Fibroblast of the aortic adventitia (primary cell): ENCODE results near the gene WASHC4. TPM values are rescaled to one million over a fixed set of nuclear protein-coding genes. Genes with fewer than 3 reads are reported as not detected.

Experiments used
- DNase-seq: peaks from one replicate; pipeline ENCODE4 v3.0.0-alpha.2; 2010; ENCODE audit warnings: low read depth
- H3K4me3 ChIP-seq: 2 replicates; pipeline ENCODE4 v1.5.1; 2011; ENCODE audit warnings: low read depth, mild to moderate bottlenecking, control low read depth, low read length, moderate library complexity
- total RNA-seq: library from RNA; depleted of rRNA; stranded (reverse); fragments of >200 nt; gene quantifications from 2 replicates; pipeline ENCODE4 v1.2.3, GENCODE V29; 2012; ENCODE audit warnings: low replicate concordance
- TF ChIP-seq, protein P1 (sequence below): IDR thresholded peaks from 2 replicates; pipeline ENCODE4 v1.5.1; 2011; ENCODE audit warnings: mild to moderate bottlenecking, low read length, control low read depth, inconsistent platforms; ENCODE audit not compliant: insufficient read depth

WASHC4 gene
- total RNA-seq, 1 donor = 102 TPM

DNA sequence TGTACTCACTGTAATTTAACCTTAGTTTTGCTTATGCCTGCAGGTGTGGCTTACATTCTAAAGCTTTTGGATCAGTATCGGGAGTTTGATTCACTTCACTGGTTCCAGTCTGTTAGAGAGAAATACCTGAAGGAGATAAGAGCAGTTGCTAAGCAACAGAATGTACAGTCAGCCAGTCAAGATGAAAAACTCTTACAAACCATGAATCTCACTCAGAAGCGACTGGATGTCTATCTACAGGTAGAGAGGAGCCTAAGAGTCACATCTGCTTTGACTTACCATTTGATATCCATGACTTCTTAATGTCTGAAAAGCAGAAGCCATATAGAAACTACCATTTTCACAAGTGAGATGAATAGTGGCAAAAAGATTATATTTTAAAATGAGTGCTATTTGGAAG, 56.5 kb downstream of the WASHC4 start:
- no peak for DNase-seq
- TF ChIP-seq, protein P1, sequence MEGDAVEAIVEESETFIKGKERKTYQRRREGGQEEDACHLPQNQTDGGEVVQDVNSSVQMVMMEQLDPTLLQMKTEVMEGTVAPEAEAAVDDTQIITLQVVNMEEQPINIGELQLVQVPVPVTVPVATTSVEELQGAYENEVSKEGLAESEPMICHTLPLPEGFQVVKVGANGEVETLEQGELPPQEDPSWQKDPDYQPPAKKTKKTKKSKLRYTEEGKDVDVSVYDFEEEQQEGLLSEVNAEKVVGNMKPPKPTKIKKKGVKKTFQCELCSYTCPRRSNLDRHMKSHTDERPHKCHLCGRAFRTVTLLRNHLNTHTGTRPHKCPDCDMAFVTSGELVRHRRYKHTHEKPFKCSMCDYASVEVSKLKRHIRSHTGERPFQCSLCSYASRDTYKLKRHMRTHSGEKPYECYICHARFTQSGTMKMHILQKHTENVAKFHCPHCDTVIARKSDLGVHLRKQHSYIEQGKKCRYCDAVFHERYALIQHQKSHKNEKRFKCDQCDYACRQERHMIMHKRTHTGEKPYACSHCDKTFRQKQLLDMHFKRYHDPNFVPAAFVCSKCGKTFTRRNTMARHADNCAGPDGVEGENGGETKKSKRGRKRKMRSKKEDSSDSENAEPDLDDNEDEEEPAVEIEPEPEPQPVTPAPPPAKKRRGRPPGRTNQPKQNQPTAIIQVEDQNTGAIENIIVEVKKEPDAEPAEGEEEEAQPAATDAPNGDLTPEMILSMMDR = no peak
- no peak overlapping the region for H3K4me3 ChIP-seq

DNA sequence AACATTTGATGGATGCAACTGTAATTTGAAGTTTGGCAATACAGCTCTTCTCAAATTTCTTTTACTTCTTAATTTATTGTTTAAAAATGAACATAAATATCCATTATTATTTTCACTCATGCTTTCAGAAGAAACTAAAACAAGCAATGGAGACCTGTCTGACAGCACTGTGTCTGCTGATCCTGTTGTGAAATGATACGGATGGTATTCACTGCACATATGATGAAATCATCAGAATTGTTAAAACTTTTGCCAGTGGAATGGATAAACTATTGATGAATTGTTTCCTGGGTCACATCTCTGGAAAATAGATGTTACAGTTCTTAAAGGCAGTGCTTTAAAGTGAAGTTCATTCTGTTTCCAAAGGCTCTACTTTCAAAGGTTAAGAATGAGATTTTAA, 59.2 kb downstream of the WASHC4 start:
- H3K4me3 ChIP-seq = no peak overlapping the region
- TF ChIP-seq, protein P1 = no peak
- DNase-seq = peak; percentile 11

DNA sequence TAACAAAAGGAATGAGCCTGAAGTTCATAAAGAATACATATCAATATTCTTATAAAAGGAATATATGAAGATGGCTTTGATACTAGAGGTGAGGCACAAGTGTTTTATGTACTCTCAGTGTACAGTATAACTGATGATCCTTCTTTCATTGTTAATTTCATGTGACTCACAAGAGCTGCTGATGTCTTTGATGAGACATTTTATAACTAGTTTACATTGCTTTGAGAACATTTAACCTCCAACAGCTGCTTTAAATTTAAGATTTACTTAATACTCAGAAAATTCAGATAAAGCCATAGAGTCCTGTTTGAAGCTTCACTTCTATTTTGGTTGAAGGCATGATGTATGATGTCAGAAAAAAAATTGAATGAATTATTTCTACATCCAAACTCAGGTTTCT, 59.8 kb downstream of the WASHC4 start:
- H3K4me3 ChIP-seq = no peak overlapping the region
- TF ChIP-seq, protein P1 = no peak
- no peak for DNase-seq

DNA sequence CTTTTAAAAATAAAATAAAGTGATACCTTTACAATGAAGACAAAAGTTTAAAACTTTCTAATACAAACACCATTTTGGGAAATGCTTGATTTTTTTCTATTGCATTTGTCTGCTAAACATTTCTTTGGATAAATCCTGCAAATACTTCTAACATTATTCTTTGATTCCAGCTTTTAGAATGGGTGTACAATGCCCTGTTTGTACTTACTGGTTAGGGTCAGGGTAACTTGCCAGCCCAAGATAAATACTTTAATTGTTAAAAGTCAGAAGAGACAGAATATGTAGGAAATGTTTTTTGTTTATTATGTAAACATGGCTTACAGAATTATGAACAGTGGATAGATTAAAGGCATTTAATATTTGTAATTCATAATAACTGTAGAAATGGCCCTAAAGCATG, 60.5 kb downstream of the WASHC4 start:
- TF ChIP-seq, protein P1 = no peak
- H3K4me3 ChIP-seq = no peak overlapping the region
- no peak for DNase-seq

DNA sequence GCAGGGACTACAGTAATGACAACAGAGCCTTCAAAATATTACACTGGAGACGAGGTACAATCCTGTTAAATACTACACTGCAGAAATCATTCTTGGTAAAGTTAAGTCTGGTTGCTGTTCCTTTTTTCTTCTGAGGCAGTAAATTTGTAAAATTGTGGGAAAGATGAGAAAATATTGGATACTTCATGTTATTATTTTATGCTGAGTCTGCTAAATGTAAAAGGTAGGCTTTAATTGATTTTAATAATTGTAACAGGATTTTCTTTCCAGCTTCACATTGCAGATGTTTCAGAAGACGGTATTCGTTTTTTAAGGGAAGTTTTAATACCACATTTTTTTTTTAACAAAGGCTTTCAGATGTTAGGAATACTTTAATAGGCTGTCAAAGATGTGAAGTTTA, 62.6 kb downstream of the WASHC4 start:
- TF ChIP-seq, protein P1 = no peak
- H3K4me3 ChIP-seq = no peak overlapping the region
- no peak for DNase-seq

DNA sequence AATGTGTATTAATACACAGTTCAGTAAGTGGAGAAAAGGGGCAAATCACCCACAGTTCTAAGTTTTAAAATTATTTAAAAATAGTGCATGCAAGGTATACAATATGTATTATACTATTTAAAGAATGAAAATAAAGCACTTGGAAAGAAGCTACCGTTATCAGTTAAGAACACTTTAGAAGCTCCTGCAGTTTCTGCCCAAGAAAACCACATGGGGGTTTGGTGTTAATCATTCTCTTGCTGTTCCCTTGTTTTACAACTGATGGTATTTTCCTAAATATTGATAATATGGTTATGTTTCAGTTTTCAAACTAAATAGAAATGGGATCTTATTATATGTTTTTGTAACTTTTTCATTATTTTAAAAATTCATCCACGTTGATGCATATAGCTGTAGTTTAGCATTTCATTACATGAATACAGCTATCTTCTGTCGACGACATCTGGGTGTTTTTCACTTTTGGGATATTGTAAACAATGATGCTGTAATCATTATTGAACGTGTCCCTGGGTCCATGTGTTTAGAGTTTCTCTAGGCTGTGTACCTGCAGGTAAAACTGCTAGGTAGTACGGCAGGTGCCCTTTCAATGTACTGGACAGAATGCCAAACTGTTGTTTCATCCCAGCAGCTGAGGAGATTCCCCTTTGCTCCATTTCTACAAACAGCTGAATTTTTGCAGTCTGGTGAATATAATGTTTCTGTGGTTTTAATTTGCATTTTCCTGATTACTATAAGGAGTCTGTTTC, 64.3 kb downstream of the WASHC4 start:
- TF ChIP-seq, protein P1 = no peak
- H3K4me3 ChIP-seq = no peak overlapping the region
- DNase-seq = no peak

DNA sequence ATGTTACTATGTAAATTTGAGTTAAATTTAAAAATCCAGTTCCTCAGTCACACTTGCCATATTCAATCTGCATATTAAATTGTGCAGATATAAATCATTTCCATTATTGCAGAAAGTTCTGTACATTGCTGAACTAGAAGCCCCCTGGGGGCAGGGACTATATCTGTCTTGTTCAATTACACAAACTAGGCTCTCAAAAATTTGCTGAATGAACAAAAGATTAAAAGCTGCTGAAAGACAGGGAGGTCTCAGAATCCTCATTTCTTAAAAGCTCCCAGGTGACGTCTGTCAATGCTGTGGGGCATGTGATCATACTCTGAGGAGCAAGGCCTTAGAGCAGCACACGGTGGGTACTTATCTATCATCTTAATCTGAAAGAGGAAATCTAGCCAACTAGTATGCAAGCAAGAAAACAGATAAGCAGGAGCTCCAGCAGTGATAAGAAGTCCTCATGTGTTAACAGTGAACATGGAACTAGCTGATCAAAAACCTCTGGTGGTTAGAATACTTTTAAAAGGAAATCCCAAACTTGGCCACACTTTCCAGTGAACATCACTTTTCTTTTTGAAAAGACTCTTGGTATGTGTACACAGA, 68.0 kb downstream of the WASHC4 start:
- no peak for DNase-seq
- TF ChIP-seq, protein P1 = no peak
- H3K4me3 ChIP-seq = no peak overlapping the region
